ENCODE data around the gene SDK2. TPM values are rescaled to one million over a fixed set of nuclear protein-coding genes. Genes with fewer than 3 reads are reported as not detected.

Gene SDK2
- total and polyA plus RNA-seq, 8 donors: 0.04 to 0.31 (median 0.17) TPM

DNA sequence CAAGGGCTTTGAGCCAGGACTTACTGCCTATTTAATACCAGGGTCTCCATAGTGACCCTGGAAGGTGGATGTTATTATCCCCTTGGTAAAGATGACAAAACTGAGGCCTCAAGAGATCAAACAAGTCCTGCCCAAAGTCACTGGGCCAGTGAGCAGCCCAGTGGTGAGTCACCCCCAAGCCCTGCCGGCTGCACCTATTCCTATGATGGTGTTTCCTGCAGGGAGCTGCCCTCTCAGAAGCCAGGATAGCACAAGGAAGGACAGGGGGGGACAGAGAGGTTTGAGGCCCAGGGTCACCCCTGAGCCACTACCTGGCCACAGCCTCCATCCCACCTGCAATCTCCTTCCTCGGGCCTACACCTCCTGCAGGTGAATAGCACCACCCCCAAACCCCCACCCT, 90.9 kb downstream of the SDK2 start:
- WGBS, 2 donors: 68 to 78% methylated on average over 2 of the region's 2 CpGs
- Histone ChIP-seq H3K4me3 (no peak overlapping the region), H3K36me3 (no peaks in the 10 kb centered on the region), H3K27me3 (peaks cover 0 to 5% (median 0%) of the 10 kb centered on the region in 4 donors), H3K27ac (no peak overlapping the region), H3K9me3 (no peaks in the 10 kb centered on the region), H3K4me1 (no peaks in the 10 kb centered on the region)
- intact Hi-C loops (cut with DNase I): no loop called here
- DNase-seq (no peak), FAIRE-seq (no peak), ATAC-seq (no peak)
- TF ChIP-seq, protein P1, sequence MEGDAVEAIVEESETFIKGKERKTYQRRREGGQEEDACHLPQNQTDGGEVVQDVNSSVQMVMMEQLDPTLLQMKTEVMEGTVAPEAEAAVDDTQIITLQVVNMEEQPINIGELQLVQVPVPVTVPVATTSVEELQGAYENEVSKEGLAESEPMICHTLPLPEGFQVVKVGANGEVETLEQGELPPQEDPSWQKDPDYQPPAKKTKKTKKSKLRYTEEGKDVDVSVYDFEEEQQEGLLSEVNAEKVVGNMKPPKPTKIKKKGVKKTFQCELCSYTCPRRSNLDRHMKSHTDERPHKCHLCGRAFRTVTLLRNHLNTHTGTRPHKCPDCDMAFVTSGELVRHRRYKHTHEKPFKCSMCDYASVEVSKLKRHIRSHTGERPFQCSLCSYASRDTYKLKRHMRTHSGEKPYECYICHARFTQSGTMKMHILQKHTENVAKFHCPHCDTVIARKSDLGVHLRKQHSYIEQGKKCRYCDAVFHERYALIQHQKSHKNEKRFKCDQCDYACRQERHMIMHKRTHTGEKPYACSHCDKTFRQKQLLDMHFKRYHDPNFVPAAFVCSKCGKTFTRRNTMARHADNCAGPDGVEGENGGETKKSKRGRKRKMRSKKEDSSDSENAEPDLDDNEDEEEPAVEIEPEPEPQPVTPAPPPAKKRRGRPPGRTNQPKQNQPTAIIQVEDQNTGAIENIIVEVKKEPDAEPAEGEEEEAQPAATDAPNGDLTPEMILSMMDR (IDR thresholded peaks at IDR 0.05): no peak

DNA sequence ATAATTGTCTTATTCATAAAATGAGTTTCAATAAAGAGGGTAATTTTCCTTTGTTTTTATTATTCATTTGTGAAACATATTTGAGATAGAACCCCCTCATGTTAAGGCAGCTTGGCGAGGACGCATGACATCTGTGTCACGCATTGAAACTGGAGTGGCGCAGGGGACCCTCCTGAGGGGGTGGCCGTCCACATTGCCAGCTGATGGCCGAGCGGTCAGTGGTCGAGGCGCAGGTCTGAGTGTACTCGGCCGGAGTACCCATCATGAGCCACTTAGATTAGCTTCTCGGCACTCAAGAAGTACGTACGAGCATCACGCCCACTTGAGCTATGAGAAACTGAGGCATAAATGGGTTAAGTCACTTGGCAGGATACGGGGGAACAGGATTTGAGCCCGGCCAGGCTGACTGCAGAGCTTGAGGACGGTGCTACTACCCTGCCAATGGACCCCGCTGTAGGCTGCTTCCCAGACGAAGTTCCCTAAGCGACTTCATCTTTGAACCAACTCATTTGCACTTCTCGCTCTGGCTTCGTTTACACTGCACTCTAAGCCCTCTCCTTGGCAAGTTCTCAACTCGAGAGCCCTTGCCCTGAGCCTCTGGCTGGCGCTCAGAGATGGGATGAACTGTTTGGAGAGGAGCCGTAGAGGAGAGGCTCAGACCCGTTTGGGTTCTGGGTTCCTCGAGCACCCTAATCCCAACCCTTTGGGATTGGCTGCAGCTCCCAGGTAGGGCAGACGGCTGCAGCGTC, 91.8 kb downstream of the SDK2 start:
- no peak for DNase-seq
- H3K4me1 ChIP-seq: no peaks in the 10 kb centered on the region
- H3K9me3 ChIP-seq: no peaks in the 10 kb centered on the region
- TF ChIP-seq, protein P1 (IDR thresholded peaks at IDR 0.05): no peak
- H3K4me3 ChIP-seq: no peak overlapping the region
- H3K27ac ChIP-seq: no peak overlapping the region
- FAIRE-seq: no peak
- H3K36me3 ChIP-seq: no peaks in the 10 kb centered on the region
- intact Hi-C loops (cut with DNase I): no loop called here
- ATAC-seq: no peak
- 57 to 68% methylated on average over 30 of the region's 30 CpGs for WGBS, 2 donors
- H3K27me3 ChIP-seq: peaks cover 0 to 5% (median 0%) of the 10 kb centered on the region in 4 donors

DNA sequence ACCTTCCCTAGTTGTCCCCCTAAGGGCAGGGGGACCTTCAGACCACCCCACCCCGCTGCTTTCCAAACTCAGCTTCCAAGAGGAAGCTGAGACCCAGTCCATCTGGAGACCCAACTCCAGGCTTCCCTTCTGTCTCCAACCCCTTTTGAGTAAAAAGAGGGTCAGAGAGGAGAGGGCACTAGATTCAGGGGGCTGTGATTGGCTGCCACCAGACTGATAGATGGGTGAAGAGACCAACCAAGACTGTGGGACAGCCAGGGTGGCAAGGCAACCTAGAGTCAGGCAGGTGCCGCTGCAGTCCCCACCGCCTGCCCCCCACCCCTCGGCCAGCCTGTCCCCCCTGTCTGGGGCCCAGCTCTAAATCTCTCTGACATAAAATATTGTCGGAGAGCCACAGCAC, 92.5 kb downstream of the SDK2 start:
- intact Hi-C loops (cut with DNase I): no loop called here
- H3K27me3 ChIP-seq: peaks cover 0 to 5% (median 0%) of the 10 kb centered on the region in 4 donors
- H3K27ac ChIP-seq: no peak overlapping the region
- H3K4me3 ChIP-seq: no peak overlapping the region
- no peak for ATAC-seq
- DNase-seq: no peak
- H3K4me1 ChIP-seq: no peaks in the 10 kb centered on the region
- TF ChIP-seq, protein P1 (IDR thresholded peaks at IDR 0.05): no peak
- no peaks in the 10 kb centered on the region for H3K9me3 ChIP-seq
- 44 to 56% methylated on average over 5 of the region's 5 CpGs for WGBS, 2 donors
- FAIRE-seq: no peak
- no peaks in the 10 kb centered on the region for H3K36me3 ChIP-seq

DNA sequence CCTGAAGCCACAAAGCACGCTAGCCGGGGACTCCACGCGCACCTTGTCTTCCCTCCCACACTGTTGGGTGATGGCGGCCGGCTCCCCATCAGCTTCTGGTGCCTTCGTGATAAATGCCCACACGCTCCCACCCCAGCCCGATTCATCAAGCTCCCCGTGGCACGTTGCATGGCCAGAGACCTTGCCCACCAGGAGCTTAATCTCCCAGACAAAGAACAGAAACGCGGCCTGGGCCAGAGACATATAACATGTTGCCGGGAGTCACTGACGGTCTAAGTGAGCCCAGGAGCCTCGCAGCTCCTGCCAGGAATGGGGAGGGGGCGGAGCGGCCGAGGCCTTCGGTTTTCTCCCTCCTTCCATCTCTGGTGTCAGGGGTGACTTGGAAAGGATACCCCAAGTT, 93.1 kb downstream of the SDK2 start:
- WGBS, 2 donors: 69 to 81% methylated on average over 20 of the region's 20 CpGs
- Histone ChIP-seq H3K9me3 (no peaks in the 10 kb centered on the region), H3K4me1 (no peaks in the 10 kb centered on the region), H3K4me3 (no peak overlapping the region), H3K27me3 (peaks cover 0 to 5% (median 0%) of the 10 kb centered on the region in 4 donors), H3K36me3 (no peaks in the 10 kb centered on the region), H3K27ac (no peak overlapping the region)
- no peak for ATAC-seq
- intact Hi-C loops (cut with DNase I): no loop called here
- DNase-seq: no peak
- TF ChIP-seq, protein P1 (IDR thresholded peaks at IDR 0.05): no peak
- FAIRE-seq: no peak

DNA sequence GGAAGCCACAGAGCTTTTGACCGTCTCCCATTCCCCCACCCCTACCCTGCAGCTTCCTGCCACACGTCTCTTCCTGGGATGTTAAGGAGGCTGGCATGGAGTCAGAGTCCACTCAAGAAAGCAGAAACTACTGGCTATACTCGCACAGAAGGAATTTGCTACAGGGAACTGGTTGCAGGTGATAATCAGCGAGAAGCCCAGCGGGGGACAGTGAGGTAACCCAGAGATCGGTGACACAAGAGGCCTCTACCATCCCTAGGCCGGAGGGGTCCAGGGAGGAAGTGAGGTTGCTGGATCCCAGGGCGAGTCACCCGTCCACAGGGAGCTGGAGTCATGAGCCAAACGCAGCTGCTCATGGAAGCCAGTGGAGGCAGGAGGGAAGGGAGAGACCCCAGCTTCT, 93.7 kb downstream of the SDK2 start:
- WGBS, 2 donors: 51 to 72% methylated on average over 10 of the region's 10 CpGs
- peaks cover 0 to 5% (median 0%) of the 10 kb centered on the region in 4 donors for H3K27me3 ChIP-seq
- TF ChIP-seq, protein P1 (IDR thresholded peaks at IDR 0.05): no peak
- H3K9me3 ChIP-seq: no peaks in the 10 kb centered on the region
- intact Hi-C loops (cut with DNase I): no loop called here
- DNase-seq: no peak
- no peak overlapping the region for H3K4me3 ChIP-seq
- no peaks in the 10 kb centered on the region for H3K36me3 ChIP-seq
- FAIRE-seq: no peak
- no peak for ATAC-seq
- H3K4me1 ChIP-seq: no peaks in the 10 kb centered on the region
- no peak overlapping the region for H3K27ac ChIP-seq
